ENCODE data around the gene NRG4.
"Not testable (repeated sequence)": the region's sequence is repeated elsewhere in the genome, so short reads cannot be mapped to it uniquely, and the experiment has no call there.

Gene NRG4

DNA sequence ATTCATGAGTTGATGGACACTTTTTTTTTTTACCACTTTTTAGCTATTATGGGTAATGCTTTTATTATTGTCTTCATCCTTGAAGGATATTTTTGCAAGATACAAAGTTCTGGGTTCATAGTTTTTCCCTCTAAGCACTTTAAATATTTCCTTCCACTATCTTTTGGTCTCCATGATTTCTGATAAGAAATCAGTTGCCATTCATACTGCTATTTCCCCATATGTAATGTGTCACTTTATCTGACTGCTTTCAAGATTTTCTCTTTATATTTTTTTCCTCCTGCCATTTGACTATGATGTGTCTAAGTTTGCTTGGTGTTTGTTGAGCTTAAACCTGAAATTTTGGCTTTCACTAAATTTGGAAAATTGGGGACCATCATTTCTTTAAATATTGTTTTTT is 19.3 kb downstream of the NRG4 start:
- DNase-seq: no peak

DNA sequence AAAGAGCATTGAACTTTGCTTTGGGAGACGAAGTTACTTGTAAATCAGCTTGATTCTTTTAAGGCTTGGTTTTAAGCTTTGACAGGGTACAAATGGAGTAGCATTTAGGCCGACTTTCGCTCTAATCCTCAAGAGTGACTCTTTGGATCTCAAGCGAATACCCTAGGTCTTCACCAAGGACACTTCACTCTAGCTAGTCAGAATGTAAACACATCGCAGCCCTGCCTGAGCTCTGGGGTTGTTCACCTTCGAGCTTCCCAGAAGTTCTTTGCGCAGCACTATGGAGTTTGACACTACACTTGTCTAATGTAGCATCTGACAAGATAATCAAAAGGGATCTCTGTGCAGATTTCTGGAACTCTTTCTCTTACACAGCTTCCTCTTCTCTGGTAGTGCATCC is 22.3 kb downstream of the NRG4 start:
- DNase-seq: no peak

DNA sequence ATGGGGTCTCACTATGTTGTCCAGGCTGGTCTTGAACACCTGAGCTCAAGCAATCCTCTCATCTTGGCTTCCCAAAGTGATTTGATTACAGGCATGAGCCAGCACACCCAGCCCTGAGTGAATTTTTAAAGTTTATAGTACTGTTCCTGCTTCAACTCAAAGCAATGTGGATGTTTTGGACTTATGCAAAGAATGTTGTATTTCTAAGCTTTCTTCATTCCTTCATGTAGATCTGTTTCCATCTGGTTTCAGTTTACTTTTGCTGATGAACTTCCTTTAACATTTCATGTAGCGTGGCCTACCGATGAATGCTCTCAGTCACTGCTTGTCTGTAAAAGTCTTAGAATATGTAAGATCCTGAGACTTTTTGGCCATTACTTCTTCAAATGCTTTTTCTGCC is 23.2 kb downstream of the NRG4 start:
- no peak for DNase-seq

DNA sequence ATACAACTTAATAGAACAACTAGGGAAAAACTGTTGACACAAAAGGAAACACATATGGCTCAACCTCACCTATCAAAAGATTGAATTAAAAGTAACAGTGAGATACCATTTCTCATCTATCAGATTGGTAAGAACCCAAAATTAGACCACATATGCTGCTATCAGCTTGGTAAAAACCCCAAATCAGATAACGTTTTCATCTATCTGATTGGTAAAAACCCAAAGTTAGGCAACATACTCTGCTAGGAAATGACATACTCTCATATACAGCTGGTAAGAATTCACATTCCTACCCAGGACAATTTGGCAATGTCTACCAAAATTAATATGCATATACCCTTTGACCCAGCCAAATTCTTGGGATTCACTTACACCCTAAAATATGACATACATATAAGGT is 26.3 kb downstream of the NRG4 start:
- DNase-seq: no peak

DNA sequence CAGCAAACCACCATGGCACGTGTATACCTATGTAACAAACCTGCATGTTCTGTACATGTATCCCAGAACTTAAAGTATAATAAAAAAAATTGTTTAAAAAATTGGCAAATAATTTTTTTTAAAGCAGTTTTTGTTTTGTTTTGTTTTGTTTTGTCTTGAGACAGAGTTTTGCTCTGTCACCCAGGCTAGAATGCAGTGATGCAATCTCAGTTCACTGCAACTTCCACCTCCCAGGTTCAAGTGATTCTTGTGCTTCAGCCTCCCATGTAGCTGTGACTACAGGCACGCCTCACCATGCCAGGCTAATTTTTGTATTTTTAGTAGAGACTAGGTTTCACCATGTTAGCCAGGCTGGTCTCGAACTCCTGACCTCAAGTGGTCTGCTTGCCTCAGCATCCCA is 27.5 kb downstream of the NRG4 start:
- not testable (repeated sequence) for DNase-seq

DNA sequence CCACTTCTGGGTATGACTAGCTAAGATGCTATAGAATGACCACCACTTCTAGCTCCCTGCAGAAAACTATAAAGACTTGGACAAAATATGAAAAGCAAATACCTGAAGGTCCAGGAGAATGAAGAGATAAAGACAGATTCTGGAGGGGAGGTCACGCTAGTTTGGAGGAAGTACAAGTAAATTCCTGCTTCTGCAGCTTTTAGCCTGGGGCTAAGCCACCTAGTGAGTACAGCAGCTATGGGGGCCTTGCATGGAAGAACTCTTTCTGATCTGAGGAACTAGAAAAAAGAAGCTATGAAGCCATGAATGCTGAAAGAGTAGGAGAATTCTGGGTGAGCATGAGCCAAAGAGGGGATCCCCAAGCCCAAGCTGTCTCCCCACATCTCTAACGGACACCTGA is 29.8 kb downstream of the NRG4 start:
- no peak for DNase-seq

DNA sequence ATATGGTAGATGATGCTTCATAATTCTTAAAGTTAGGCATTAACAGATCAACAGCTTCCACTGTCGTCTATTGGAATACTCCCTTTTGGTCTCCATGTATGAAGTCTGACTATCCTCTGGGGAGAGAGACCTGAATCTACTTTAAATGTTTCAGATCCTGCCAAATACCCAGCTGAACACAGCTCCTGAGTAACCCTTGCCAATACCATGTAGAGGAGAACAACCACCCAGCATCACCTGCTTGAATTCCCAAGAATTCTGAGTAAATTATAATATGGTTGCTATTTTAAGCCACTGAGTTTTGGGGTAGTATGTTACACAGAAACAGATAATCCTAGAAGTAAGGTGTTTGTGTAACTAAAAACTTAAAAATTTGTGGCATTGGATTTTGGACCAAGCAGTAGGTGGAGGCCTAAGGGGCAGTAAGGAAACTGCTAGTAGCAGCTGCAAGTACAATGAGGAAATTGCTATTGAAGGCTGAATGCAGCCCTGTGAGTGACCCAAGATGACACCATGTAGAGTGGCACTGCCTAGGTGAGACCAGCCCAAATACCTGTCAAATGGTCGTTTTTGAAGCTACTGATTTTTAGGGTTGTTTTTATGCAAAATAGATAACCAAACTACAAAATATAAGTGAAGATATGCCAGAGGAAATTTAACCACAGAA is 30.9 kb downstream of the NRG4 start:
- no peak for DNase-seq

DNA sequence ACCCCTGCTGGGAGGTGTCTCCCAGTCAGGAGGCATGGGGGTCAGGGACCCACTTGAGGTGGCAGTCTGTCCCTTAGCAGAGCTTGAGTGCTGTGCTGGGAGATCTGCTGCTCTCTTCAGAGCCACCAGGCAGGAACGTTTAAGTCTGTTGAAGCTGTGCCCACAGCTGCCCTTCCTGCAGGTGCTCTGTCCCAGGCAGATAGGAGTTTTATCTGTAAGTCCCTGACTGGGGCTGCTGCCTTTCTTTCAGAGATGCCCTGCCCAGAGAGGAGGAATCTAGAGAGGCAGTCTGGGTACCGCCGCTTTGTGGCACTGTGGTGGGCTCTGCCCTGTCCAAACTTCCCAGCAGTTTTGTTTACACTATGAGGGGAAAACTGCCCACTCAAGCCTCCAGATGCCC is 35.5 kb downstream of the NRG4 start:
- not testable (repeated sequence) for DNase-seq

DNA sequence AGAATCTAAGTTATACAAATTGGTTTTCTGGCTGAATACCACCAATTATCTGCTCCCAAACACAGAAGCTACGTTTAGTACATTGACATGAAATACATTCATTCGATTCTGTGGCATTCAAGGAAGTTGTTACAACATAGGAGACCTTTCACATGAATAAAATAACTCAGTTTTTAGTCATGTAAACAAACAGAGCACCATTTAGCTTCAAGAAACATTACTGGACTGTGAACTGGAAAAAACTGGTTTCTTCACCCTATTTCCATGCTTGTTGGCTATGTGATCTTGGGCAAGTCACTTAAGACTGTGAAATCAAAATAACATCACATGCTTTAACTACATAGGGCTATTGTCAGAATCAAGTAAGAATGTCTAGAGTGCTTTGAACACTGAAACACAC is 46.2 kb downstream of the NRG4 start:
- DNase-seq: no peak

DNA sequence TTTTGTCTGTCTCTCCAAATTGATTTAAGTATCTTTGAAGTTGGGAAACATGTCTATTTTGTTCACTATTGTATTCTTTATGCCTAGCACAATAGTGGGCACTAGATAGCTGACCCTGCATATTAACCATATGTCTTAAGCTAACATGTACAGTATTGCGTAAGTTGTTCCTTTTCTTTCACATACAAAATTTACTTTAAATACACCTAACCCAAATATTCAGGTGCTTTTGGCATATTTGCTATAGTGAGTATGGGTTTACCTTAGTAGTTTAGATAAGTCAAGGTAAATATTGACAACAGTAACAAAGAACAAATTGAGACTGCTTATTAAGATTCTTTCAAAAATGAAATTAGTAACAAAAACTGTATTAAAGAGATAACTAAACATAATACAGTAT is 50.9 kb downstream of the NRG4 start:
- no peak for DNase-seq

DNA sequence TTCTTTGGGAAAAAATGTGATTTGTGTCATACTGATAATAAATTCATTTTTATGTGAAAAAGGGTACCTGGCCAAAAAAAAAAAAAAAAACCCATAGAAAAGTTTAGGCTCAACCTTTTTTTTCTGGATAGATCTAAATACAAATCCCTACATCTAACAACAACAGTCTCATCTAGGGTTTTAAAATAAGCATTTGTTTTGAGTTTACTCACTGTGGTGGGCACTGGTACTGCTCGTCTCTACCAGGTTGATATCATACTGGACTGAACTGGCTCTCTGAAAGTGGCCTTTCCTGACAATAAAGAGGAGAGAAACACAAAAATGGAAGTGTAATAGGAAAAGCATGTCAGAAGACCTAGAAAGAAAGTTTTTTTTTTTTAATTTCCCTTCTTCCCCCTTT is 56.5 kb downstream of the NRG4 start:
- no peak for DNase-seq

DNA sequence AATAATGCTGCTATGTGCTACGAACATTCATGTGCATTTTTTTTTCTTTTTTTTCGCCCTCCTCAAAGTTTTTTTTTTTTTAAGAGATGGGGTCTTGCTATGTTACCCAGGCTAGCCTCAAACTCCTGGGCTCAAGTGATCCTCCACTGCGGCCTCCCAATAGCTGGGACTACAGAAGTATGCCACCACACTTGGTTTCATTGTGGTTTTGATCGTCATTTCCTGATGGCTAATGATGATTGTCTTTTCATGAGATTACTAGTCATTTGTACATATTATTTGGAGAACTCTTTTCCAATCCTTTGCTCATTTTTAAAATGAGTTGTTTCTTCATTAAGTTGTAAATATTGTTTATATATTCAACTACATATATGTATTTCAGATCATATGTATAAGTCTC is 59.7 kb downstream of the NRG4 start:
- DNase-seq: no peak

DNA sequence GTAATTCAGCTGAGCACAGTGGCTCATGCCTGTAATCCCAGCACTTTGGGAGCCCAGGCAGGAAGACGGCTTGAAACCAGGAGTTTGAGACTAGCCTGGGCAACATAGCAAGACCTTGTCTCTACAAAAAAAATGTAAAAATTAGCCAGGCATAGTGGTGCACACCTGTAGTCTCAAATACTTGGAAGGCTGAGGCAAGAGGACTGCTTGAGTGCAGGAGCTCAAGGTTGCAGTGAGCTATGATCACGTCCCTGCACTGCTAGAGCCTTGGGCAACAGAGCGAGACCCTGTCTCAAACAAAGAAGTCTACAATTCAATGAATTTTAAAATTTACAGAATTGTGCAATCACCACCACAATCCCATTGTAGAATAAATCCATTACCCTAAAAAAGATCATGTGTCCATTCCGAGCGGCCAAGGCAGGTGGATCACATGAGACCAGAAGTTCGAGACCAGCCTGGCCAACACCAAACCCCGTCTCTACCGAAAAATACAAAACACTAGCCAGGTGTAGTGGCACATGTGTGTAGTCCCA is 63.4 kb downstream of the NRG4 start:
- DNase-seq: no peak

DNA sequence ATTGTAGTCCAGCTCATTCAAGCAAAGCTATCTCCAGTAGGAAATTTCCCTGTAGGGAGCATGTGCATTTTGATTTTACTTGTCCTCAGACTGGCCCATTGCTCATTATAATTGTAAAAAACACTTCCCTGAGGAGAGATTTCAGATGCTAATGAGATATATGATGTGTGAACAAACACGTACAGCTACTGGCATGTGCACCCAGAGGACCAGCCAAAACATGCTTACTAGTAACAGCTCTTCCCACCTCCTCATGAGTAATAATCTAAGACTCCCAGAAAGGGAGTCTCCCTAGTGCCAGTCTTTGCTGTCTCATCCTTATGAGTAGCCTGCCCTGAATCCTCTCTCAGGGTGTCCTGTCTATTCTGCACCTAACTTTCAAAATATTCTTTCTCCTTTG is 65.1 kb downstream of the NRG4 start:
- DNase-seq: no peak

DNA sequence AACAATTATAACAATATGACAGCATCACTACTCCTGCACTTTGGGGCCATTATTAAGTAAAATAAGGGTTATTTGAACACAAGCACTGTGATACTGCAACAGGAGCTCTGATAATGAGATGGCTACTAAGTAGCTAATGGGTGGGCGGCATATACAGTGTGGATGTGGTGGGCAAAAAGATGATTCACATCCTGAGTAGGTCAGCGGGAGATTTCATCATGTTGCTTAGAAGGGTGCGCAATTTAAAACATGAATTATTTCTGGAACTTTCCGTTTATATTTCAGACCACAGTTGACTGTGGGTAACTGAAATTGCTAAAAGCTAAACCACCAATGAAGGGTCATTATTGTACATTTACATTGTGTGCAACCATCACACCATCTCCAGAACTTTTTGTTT is 66.3 kb downstream of the NRG4 start:
- DNase-seq: no peak

DNA sequence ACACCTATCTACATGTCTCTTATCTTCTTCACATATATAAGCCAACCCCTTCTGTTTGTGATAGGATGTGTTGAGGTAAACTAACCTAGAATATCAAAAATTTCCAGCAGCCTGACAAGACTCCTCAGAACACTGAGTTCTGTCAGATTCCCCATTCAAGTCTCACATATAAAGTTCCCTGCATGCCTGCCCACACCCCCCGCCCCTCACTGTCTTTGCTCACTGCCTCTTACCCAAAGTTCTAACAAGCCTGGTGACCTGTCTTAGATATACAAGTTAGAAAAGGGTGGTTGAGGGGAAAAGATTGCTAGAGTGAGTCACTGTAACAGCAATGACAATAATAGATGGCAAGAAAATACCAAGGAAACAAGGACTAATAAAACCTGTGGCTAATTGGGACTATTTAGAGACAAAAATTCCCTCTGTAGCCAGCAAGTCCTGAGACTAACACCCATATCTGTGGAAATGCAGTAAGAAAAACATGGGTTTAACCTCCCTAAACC is 68.5 kb downstream of the NRG4 start:
- DNase-seq: no peak

DNA sequence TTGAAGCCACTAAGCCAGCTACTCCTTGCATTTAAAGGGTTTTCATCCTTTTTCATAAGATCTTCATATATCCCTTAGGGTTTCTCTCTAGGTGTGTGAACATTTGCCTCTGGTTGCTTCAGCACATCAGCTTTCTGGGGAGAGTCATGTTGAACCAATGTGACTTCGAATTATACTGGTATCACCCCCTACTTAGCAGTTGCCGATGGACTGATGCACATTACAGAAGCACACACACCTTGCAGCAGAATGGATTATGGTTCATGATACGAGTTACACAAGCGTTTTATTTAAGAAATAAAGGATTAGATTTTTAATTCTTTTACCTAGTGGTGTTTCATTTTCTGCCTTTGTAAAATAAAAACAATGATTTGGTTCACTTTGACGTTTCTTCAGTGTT is 69.0 kb downstream of the NRG4 start:
- no peak for DNase-seq

DNA sequence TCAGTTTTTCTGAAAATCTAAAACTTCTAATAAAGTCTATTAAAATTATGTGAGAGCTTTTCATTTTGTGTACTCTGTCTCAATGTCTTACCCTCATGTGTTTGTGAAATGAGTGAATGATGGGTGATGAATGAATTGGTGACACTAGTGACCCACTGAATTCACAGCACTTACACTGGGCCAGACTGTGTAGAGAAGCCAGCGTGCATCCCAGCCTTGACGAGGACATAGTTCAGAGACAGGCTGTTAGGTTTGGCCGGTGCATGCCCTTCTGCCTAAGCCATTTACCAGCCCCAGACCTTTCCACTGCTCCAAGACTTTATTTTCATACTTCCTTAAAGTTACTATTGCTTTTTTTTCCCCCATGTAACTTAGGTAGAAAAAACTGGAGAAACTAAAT is 69.8 kb downstream of the NRG4 start:
- DNase-seq: no peak

DNA sequence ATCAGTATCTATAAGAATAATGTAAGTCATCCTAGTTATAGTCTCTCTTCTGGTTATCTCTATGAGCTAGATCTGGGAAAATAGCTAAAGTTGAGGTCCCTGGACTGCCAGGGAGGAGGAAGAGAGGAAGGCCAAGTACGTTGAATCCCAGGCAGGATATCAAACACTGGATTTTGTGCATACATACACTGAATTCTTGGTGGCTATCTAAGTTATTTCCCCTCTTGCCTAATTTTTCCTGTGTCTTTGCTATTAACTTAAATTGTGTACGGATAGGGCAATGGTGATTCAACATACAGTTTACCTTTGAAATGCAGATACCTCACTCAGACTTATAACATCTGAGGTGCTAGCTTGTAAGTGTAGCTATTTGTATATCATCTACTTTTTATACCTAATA is 81.4 kb downstream of the NRG4 start:
- no peak for DNase-seq

DNA sequence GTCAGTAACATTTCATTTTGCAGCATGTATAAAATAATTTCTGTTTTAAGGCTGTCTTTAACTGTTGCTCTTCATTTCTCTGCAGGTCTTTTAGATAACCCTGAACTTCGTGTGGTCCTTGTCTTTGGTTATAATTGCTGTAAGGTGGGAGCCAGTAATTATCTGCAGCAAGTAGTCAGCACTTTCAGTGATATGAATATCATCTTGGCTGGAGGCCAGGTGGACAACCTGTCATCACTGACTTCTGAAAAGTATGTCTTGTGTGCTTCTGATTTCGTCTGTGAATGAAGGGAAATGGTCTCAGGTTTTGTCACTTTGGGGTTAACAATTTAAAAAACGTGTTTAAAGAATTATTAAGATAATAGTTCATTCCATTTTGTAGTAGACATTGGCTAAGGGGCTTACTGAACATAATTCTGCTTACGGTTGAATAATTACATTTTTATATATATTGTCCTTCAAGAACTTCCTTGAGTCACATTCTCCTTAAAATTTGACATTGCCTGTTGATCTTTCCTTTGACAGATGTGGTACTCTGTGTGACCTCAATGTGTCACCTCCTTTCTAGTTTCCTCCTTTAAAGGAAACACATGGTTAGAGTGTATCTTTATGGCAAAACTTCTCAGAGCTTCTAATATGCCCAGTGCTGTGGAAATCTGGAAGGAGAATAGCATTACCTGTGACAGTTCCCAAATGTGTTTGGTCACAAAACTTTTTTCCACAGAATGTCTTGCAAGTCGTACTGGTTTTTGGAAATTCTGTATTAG is 82.2 kb downstream of the NRG4 start:
- DNase-seq: no peak

DNA sequence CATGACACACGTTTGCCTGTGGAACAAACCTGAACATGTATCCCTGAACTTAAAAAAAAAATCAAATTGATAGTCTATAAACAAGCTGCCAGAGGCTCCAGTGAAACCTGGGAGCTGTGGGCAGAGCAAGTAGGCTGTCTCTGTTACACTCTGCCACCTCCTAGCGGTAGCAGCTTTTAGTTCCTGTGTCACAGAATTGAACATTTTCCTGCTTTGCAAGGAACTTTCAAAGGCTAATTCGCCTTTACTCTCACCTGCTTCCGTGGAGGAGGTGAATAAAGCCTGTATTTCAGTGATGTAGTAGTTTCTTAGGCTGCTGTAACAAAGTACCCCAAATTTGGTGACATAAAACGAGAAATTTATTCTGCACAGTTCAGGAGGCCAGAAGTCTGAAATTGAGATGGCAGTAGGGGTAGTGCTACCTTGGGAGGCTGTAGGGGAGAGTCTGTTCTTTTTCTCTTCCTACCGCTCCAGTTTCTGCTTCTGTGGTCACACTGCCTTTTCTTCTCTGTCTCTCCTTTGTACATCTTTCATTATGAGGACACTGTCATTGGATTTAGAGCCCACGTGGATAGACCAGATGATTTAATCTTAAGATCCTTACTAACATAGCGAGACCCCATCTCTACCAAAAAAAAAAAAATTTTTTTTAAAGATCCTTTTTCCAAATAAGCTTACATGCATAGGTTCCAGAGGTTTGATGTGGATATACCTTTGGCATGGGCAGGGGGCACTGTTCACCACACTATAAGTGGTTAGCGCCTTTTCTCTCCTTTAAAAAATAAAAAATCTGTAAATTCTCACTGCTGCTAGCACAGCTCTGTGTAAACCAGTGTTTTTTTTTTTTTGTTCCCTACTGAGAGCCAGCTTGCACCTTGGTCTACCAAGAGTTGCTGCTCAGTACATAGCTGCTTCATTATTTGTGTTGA is 83.3 kb downstream of the NRG4 start:
- no peak for DNase-seq

DNA sequence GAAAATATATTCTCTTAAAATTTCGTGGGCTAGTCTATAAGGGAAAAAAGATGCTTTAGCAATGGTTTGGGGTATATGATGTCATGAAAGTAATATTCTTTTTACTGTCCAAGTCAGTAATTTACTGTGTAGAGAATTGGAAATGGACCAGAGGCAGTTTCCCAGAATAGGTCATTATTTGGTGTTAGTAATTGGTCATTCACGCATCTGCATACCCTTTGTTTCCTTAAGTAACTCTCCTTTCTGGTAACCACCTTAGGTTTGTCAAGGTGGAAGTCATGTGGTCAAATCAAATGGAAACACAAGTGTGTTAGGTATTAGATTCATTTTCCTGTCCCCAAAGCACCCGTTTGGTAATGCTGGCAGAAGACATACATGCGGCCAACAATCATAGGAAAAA is 84.6 kb downstream of the NRG4 start:
- no peak for DNase-seq

DNA sequence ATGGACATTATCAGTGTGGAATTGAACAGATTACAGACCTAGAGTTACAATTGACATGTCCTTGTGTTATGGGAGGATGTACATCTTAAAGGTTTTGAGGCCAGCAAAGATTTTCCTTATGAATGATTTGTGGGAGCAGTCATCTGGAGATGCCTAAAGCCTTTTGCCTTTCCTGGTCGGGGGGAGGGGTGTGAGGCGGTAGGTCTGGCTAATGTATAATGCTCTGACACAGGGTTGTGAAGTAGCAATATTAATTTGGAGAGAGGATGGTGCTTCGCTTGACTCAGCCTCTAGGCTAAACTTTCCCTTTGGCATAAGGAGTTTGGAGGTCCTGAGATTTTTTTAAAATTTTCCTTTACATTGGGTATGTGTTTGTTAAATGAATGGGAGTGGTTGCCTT is 85.3 kb downstream of the NRG4 start:
- DNase-seq: no peak
